Measurements from ENCODE around the gene FKBP6.
"Not testable (repeated sequence)": the region's sequence is repeated elsewhere in the genome, so short reads cannot be mapped to it uniquely, and the experiment has no call there.

DNA sequence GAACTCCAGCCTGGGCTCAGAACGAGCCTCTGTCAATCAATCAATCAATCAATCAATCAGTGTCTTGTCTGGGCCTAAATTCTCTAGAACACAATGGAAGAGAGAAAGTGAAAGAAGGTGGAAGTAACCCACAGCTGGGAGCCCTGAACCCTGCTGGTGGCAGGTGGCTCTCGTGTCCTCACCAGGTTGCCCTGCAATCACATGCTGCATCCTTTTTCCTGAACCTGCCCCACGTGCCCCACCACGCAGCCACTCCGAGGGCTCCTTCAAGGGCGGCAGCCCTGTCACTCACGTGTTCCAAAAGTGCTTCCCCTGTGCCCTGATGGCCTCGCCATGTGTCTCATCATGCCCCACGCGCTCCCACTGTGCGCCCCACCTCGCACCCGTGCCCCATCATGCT is 512 bp upstream of the FKBP6 start:
- TF ChIP-seq, protein P1, sequence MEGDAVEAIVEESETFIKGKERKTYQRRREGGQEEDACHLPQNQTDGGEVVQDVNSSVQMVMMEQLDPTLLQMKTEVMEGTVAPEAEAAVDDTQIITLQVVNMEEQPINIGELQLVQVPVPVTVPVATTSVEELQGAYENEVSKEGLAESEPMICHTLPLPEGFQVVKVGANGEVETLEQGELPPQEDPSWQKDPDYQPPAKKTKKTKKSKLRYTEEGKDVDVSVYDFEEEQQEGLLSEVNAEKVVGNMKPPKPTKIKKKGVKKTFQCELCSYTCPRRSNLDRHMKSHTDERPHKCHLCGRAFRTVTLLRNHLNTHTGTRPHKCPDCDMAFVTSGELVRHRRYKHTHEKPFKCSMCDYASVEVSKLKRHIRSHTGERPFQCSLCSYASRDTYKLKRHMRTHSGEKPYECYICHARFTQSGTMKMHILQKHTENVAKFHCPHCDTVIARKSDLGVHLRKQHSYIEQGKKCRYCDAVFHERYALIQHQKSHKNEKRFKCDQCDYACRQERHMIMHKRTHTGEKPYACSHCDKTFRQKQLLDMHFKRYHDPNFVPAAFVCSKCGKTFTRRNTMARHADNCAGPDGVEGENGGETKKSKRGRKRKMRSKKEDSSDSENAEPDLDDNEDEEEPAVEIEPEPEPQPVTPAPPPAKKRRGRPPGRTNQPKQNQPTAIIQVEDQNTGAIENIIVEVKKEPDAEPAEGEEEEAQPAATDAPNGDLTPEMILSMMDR (IDR thresholded peaks at IDR 0.05; ENCODE audit: low read length) = not testable (repeated sequence)
- not testable (repeated sequence) for TF ChIP-seq EZH2 (optimal IDR thresholded peaks at IDR 0.05; ENCODE audit: low read depth, low read length); EZH2phosphoT487 (IDR thresholded peaks at IDR 0.05; ENCODE audit: low read length)
